BE2C (cell line): ENCODE measurements around the gene ACOX1.
"Not testable (repeated sequence)": the region's sequence is repeated elsewhere in the genome, so short reads cannot be mapped to it uniquely, and the experiment has no call there.

Experiments
- DNase-seq: peaks from one replicate; pipeline ENCODE4 v3.0.0-alpha.2; 2020
- H3K27me3 ChIP-seq: fragments of 250-450 bp; sonication (Bioruptor Pico); 2 replicates; pipeline ENCODE4 v1.5.1; 2020; ENCODE audit warnings: mild to moderate bottlenecking
- H3K36me3 ChIP-seq: fragments of 250-450 bp; sonication (Bioruptor Pico); 2 replicates; pipeline ENCODE4 v1.5.1; 2020; ENCODE audit warnings: mild to moderate bottlenecking
- H3K4me1 ChIP-seq: fragments of 250-450 bp; sonication (Bioruptor Pico); 2 replicates; pipeline ENCODE4 v1.5.1; 2020
- H3K4me3 ChIP-seq: 2 replicates; pipeline ENCODE4 v1.5.1; 2011; ENCODE audit warnings: low read depth, low read length
- H3K9me3 ChIP-seq: fragments of 250-450 bp; sonication (Bioruptor Pico); 2 replicates; pipeline ENCODE4 v1.5.1; 2020
- TF ChIP-seq, protein P1 (sequence below): IDR thresholded peaks from 2 replicates; pipeline ENCODE4 v1.5.1; 2012; ENCODE audit warnings: mild to moderate bottlenecking, low read depth, low read length

ACOX1 gene

DNA sequence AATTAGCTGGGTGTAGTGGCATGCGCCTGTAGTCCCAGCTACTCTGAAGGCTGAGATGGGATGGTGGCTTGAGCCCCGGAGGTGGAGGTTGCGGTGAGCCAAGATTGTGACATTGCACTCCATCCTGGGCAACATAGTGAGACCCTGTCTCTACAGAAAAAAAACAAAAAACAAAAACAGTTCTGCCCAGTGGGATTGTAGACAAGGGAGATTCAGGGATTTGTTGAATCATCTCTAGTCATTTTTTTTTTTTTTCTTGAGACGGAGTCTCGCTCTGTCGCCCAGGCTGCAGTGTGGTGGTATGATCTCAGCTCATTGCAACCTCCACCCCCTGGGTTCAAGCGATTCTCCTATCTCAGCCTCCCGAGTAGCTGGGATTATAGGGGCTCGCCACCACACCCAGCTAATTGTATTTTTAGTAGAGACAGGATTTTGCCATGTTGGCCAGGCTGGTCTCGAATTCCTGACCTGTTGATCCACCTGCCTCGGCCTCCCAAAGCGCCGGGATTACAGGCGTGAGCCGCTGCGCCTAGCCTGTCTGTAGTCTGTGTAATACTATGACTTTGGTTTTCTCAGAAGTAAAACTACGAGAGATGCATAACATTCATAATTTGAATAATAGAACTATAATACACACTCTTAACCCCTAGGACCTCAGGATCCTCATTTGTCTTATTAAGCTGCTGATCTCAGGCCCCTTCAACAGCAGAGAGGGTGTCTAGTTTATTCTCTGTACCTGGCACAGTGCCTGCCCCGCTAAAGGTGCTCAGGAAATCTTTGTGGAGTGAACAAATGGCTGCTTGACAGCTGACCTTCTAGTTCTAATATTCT lies 1.4 kb upstream of the ACOX1 start:
- peaks cover 9% of the 10 kb centered on the region for H3K4me1 ChIP-seq
- peak overlapping the region; percentile 96 for H3K4me3 ChIP-seq
- no peaks in the 10 kb centered on the region for H3K36me3 ChIP-seq
- no peak for DNase-seq
- H3K9me3 ChIP-seq = no peaks in the 10 kb centered on the region
- TF ChIP-seq, protein P1, sequence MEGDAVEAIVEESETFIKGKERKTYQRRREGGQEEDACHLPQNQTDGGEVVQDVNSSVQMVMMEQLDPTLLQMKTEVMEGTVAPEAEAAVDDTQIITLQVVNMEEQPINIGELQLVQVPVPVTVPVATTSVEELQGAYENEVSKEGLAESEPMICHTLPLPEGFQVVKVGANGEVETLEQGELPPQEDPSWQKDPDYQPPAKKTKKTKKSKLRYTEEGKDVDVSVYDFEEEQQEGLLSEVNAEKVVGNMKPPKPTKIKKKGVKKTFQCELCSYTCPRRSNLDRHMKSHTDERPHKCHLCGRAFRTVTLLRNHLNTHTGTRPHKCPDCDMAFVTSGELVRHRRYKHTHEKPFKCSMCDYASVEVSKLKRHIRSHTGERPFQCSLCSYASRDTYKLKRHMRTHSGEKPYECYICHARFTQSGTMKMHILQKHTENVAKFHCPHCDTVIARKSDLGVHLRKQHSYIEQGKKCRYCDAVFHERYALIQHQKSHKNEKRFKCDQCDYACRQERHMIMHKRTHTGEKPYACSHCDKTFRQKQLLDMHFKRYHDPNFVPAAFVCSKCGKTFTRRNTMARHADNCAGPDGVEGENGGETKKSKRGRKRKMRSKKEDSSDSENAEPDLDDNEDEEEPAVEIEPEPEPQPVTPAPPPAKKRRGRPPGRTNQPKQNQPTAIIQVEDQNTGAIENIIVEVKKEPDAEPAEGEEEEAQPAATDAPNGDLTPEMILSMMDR = no peak
- no peaks in the 10 kb centered on the region for H3K27me3 ChIP-seq

DNA sequence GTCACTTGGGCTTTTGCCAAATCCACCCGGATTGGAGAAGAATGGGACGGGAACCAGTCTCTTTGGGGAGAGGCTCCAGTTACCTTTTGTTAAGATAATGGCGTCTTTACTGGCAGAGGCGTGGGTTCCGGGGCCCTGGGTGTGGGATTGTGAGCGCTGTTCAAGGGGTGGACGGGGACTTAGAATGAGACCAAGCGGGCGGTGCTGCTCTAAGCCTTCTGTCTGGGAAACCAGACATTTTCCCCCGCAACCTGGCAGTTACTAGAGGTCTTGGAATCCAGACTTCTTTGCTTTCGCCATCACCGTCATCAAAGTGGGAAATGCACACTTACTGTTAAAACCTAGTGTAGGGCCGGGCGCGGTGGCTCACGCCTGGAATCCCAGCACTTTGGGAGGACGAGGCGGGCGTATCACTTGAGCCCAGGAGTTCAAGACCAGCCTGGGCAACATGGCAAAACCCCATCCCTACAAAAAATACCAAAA lies 780 bp upstream of the ACOX1 start:
- DNase-seq = no peak
- no peaks in the 10 kb centered on the region for H3K36me3 ChIP-seq
- peaks cover 9% of the 10 kb centered on the region for H3K4me1 ChIP-seq
- H3K4me3 ChIP-seq = peak overlapping the region; percentile 96
- H3K27me3 ChIP-seq = no peaks in the 10 kb centered on the region
- TF ChIP-seq, protein P1 = no peak
- no peaks in the 10 kb centered on the region for H3K9me3 ChIP-seq

DNA sequence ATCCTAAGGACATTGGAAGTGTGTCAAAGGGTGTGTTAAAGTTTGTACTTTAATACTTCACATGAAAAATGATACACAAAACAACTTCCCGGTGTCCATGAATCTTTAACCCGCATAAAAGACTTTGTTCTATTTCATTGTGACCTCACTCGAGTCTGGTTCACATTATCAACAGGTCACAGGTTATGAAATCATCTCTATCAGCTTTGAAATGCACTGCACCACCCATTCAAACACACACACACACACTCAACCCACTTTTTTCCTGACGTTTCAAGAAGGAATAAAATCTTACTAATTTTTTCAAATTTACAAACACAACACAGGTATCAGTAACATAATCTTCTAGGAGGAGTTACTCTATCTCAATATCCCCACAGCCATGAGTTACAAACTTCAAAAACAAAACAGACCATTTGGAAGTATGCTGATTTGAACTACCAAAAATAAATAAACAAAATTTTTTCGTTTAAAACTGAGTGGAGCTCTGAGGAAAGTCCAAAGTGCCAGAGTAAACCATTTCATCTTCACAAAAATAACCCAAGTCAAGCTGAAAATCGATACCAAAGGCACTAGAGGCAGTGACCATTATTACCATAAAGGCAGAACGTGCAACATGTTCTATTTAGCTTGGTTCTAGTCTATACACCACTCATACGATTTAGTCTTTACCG lies 2.7 kb downstream of the ACOX1 start:
- Histone ChIP-seq H3K9me3 (no peaks in the 10 kb centered on the region), H3K4me3 (no peak overlapping the region), H3K4me1 (no peaks in the 10 kb centered on the region), H3K27me3 (no peaks in the 10 kb centered on the region), H3K36me3 (peaks cover 3% of the 10 kb centered on the region; the same call in 1 of the 2 replicates)
- TF ChIP-seq, protein P1 = no peak
- no peak for DNase-seq

DNA sequence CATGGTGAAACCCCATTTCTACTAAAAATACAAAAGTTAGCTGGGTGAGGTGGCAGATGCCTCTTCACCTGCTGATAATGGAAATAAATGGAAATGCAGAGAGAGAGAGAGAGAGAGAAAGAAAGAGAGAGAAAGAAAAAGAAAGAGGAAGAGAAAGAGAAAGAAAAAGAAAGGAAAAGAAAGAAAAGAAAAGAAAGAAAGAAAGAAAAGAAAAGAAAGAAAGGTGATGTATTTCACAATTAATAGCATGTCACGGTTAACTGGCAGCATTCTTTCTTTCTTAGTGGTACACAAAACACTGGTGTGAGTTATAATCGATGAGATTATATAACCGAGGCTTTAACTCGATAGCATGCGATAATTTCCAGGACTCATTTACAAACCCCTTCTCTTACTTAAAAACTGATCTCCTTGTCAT lies 3.2 kb downstream of the ACOX1 start:
- no peak for DNase-seq
- no peaks in the 10 kb centered on the region for H3K9me3 ChIP-seq
- no peaks in the 10 kb centered on the region for H3K27me3 ChIP-seq
- H3K4me3 ChIP-seq = no peak overlapping the region
- TF ChIP-seq, protein P1 = no peak
- H3K36me3 ChIP-seq = peaks cover 4% of the 10 kb centered on the region; the same call in 1 of the 2 replicates
- no peaks in the 10 kb centered on the region for H3K4me1 ChIP-seq

DNA sequence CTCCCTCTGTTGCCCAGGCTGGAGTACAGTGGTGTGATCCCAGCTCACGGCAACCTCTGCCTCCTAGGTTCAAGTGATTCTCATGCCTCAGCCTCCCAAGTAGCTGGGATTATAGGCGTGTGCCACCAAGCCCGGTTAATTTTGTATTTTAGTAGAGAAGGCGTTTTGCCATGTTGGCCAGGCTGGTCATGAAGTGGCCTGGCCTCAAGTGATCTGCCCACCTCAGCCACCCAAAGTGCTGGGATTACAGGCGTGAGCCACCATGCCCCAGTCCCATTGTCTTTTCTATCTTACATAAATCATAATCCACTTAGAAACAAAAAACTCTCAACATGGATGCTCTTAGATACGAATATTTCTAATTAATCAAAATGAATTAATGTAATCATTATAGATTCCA lies 3.8 kb downstream of the ACOX1 start:
- not testable (repeated sequence) for H3K4me3 ChIP-seq, H3K9me3 ChIP-seq, H3K36me3 ChIP-seq, H3K27me3 ChIP-seq, H3K4me1 ChIP-seq, DNase-seq

DNA sequence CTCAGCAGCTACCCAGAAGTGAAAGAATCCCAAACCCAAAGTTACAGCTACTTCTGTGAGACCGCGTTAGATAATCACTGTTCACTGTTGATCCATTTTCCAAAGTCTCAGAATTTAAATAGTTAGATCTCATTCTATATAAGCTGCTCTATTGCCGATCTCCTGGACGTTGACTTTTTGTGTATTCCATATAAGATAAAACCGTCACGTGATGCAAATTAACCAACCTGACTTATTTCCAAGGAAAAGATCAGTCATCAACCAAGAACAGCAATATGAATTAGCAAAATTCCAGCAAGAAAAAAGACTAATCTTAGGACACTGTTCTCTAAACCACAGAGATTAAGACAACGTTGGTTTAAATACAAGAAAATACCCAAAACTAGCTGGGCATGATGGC lies 8.3 kb downstream of the ACOX1 start:
- no peaks in the 10 kb centered on the region for H3K4me1 ChIP-seq
- TF ChIP-seq, protein P1 = no peak
- DNase-seq = no peak
- H3K4me3 ChIP-seq = no peak overlapping the region
- H3K9me3 ChIP-seq = no peaks in the 10 kb centered on the region
- H3K36me3 ChIP-seq = peaks cover 10% of the 10 kb centered on the region; the same call in 1 of the 2 replicates
- no peaks in the 10 kb centered on the region for H3K27me3 ChIP-seq
